Stomach (tissue), 4 donors: Measurements from ENCODE around the gene LBX1.

Experiments
- EP300 ChIP-seq: sonication (generic); formaldehyde crosslinking; IDR thresholded peaks from one replicate; pipeline ENCODE4 v1.6.1; 2017; ENCODE audit warnings: antibody characterized with exemption
- POLR2A ChIP-seq, 4 donors: fragments of 450-650 bp; IDR thresholded peaks; one replicate each; pipeline ENCODE4 v1.6.1; 2016; ENCODE audit warnings: antibody characterized with exemption in 4 of 4, control low read depth in 2 of 4, mild to moderate bottlenecking in 1 of 4, moderate library complexity in 1 of 4
- POLR2AphosphoS5 ChIP-seq, 3 donors: sonication (generic); formaldehyde crosslinking; IDR thresholded peaks; one replicate each; pipeline ENCODE4 v1.6.1; 2016; ENCODE audit warnings: antibody characterized with exemption in 3 of 3
- TF ChIP-seq, protein P1 (sequence below), 7 experiments: fragments of 450-650 bp in 4 of 7; fragments of 200-600 bp in 3 of 7; sonication (generic) in 3 of 7; IDR thresholded peaks; one replicate each; pipeline ENCODE4 v1.5.1; 2016 to 2019; ENCODE audit warnings: antibody characterized with exemption in 7 of 7, control low read depth in 2 of 7, mild to moderate bottlenecking in 1 of 7

DNA sequence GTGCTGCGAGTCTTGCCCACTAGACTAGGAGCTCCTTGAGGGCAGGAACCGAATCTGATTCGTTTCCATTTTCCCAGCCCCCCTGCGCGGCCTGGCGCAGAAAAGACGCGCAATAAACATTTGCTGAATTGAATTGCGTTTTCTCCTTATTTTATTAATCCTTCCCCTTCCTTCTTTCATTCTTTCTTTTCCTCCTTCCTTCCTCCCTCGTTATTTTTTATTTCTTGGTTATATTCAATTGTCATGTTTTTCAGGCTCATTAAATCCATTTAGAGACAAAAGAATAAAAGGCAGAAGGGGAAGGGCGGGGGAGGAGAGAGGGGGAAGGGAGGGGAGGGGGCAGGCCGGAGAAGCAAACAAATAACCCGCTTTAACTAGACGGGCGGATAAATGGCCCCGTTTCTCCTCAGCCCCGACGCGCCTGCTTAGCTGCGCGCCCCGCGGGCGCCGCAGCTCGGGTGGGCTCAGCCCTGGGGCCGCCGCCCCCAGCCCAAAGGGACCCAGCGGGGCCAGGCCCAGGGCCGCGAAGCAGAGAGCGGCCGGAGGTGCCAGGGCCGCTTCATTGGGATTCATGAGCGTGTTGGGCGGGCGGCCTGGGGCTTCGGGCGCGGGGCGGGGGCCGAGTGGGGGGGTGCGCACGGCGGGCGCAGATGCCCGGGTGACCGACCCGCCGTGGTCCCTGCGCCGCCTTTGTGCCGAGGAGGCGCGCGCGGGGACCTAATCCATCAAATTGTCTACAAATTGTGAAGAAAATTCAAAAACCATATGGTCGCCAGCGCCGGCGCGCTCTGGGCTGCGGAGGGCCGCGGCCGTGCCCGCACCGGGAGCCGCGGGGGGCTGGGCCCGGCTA is 5.0 kb downstream of the LBX1 start:
- TF ChIP-seq POLR2A (IDR thresholded peaks at IDR 0.05), result no peak
- TF ChIP-seq, protein P1, sequence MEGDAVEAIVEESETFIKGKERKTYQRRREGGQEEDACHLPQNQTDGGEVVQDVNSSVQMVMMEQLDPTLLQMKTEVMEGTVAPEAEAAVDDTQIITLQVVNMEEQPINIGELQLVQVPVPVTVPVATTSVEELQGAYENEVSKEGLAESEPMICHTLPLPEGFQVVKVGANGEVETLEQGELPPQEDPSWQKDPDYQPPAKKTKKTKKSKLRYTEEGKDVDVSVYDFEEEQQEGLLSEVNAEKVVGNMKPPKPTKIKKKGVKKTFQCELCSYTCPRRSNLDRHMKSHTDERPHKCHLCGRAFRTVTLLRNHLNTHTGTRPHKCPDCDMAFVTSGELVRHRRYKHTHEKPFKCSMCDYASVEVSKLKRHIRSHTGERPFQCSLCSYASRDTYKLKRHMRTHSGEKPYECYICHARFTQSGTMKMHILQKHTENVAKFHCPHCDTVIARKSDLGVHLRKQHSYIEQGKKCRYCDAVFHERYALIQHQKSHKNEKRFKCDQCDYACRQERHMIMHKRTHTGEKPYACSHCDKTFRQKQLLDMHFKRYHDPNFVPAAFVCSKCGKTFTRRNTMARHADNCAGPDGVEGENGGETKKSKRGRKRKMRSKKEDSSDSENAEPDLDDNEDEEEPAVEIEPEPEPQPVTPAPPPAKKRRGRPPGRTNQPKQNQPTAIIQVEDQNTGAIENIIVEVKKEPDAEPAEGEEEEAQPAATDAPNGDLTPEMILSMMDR (IDR thresholded peaks at IDR 0.05), result no peak
- no peak for TF ChIP-seq EP300
- no peak for TF ChIP-seq POLR2AphosphoS5 (IDR thresholded peaks at IDR 0.05)
